GM19328 (cell line): Measurements from ENCODE around the gene CLBA1.
"Not testable (repeated sequence)": the region's sequence is repeated elsewhere in the genome, so short reads cannot be mapped to it uniquely, and the experiment has no call there.

Experiments used
- ATAC-seq: cut with Tn5 transposase; IDR thresholded peaks from one replicate; pipeline ENCODE4 v1.9.1; 2021; ENCODE audit warnings: mild to moderate bottlenecking, moderate library complexity; ENCODE audit not compliant: unreplicated experiment

The CLBA1 gene

GRCh38 chr14:104985675-104986486, at the start of gene CLBA1:
CLBA1 (plus strand) TSS chr14:104985788; CDS start chr14:104986432, 644 bp downstream.
- ATAC-seq: peak; percentile 94

- ATAC-seq: no peak
These were observed 49.6 kb upstream of the CLBA1 start for GRCh38 chr14:104935955-104936354.

- no peak for ATAC-seq
These were observed 49.0 kb upstream of the CLBA1 start for GRCh38 chr14:104936361-104937155.

GRCh38 chr14:104937161-104937560, 48.4 kb upstream of the CLBA1 start:
- no peak for ATAC-seq

- no peak for ATAC-seq
These were observed 47.8 kb upstream of the CLBA1 start for GRCh38 chr14:104937694-104938365.

- no peak for ATAC-seq
These were observed 47.2 kb upstream of the CLBA1 start for GRCh38 chr14:104938436-104938835.

- no peak for ATAC-seq
These were observed 46.6 kb upstream of the CLBA1 start for GRCh38 chr14:104938960-104939359.

GRCh38 chr14:104939666-104940410, 45.8 kb upstream of the CLBA1 start:
- ATAC-seq: no peak

- no peak for ATAC-seq
These were observed 45.0 kb upstream of the CLBA1 start for GRCh38 chr14:104940526-104941150.

- no peak for ATAC-seq
These were observed 43.9 kb upstream of the CLBA1 start for GRCh38 chr14:104941508-104942365.

GRCh38 chr14:104942586-104942985, 43.0 kb upstream of the CLBA1 start:
- no peak for ATAC-seq

GRCh38 chr14:104943216-104944015, 42.2 kb upstream of the CLBA1 start:
- ATAC-seq: not testable (repeated sequence)

GRCh38 chr14:104944016-104944308, 41.6 kb upstream of the CLBA1 start:
- not testable (repeated sequence) for ATAC-seq

- not testable (repeated sequence) for ATAC-seq
These were observed 41.0 kb upstream of the CLBA1 start for GRCh38 chr14:104944436-104945205.

GRCh38 chr14:104945266-104945665, 40.3 kb upstream of the CLBA1 start:
- not testable (repeated sequence) for ATAC-seq

GRCh38 chr14:104945986-104946965, 39.3 kb upstream of the CLBA1 start:
- ATAC-seq: not testable (repeated sequence)

GRCh38 chr14:104947201-104947600, 38.4 kb upstream of the CLBA1 start:
- ATAC-seq: not testable (repeated sequence)
